Panc1 (cell line): Measurements from ENCODE around the gene PDE9A. TPM values are rescaled to one million over a fixed set of nuclear protein-coding genes. Genes with fewer than 3 reads are reported as not detected.

ENCODE experiments used
- ATAC-seq: fragments of 200-7000 bp; cut with Tn5 transposase; 2 replicates; pipeline ENCODE4 v1.9.1; 2020; ENCODE audit warnings: mild to moderate bottlenecking, moderate library complexity
- BruUV-seq: library from RNA; stranded (reverse); fragments of 400-500 nt; replicated peaks from 2 replicates; lab custom pipeline; 2021; lab: Mats Ljungman, UMichigan
- CTCF ChIA-PET: fragments of 300-600 bp; sonication (Branson Sonifier 250); formaldehyde crosslinking; loops from one replicate; lab custom pipeline; 2022; ENCODE audit warnings: antibody characterized with exemption; lab: Charles Lee
- POLR2A ChIA-PET: fragments of 300-600 bp; sonication (Branson Sonifier 250); formaldehyde crosslinking; loops from one replicate; lab custom pipeline; 2022; ENCODE audit warnings: antibody characterized with exemption; lab: Charles Lee
- DNase-seq: peaks from one replicate; pipeline ENCODE4 v3.0.0-alpha.2; 2010; ENCODE audit warnings: low read depth, low spot score
- H3K27ac ChIP-seq: 2 replicates; pipeline ENCODE4 v1.5.1; 2011; ENCODE audit warnings: mild to moderate bottlenecking, low read length, inconsistent platforms
- H3K27me3 ChIP-seq: fragments of 200-500 bp; sonication (Bioruptor generic); 2 replicates; pipeline ENCODE4 v1.6.0; 2014; ENCODE audit warnings: low read length, inconsistent platforms; ENCODE audit not compliant: control insufficient read depth, insufficient read depth
- H3K36me3 ChIP-seq: fragments of 200-500 bp; sonication (Bioruptor generic); 2 replicates; pipeline ENCODE4 v1.5.1; 2014; ENCODE audit warnings: inconsistent platforms, mild to moderate bottlenecking, low read length, moderate library complexity; ENCODE audit not compliant: control insufficient read depth, insufficient read depth
- H3K4me1 ChIP-seq: 2 replicates; pipeline ENCODE4 v1.5.1; 2011; ENCODE audit warnings: inconsistent platforms, mild to moderate bottlenecking, low read length, moderate library complexity; ENCODE audit not compliant: control insufficient read depth, insufficient read depth
- H3K4me3 ChIP-seq, 2 experiments: 2 replicates each; pipeline ENCODE4 v1.5.1; 2011 to 2012; ENCODE audit warnings: low read depth in 2 of 2, low read length in 2 of 2, mild to moderate bottlenecking in 2 of 2, inconsistent platforms in 1 of 2, moderate library complexity in 1 of 2
- H3K9me3 ChIP-seq: fragments of 200-500 bp; sonication (Bioruptor generic); 2 replicates; pipeline ENCODE4 v1.5.1; 2014; ENCODE audit warnings: low read depth, mild to moderate bottlenecking, inconsistent platforms, low read length, moderate library complexity; ENCODE audit not compliant: control insufficient read depth, insufficient read depth
- CTCF ChIP-seq: fragments of 450-650 bp; IDR thresholded peaks from 2 replicates; pipeline ENCODE4 v1.5.1; 2017; ENCODE audit warnings: mild to moderate bottlenecking
- POLR2AphosphoS5 ChIP-seq: IDR thresholded peaks from 2 replicates; pipeline ENCODE4 v1.6.1; 2012; ENCODE audit warnings: mild to moderate bottlenecking, low read depth, low read length, moderate library complexity
- REST ChIP-seq, 2 experiments: IDR thresholded peaks; 2 replicates each; pipeline ENCODE4 v1.6.1; 2011 to 2012; ENCODE audit warnings: low read depth in 2 of 2, control low read depth in 1 of 2, low read length in 1 of 2, mild to moderate bottlenecking in 1 of 2, moderate library complexity in 1 of 2; ENCODE audit not compliant: insufficient read depth in 1 of 2
- SIN3A ChIP-seq: IDR thresholded peaks from 2 replicates; pipeline ENCODE4 v1.6.1; 2012; ENCODE audit warnings: low read depth, mild to moderate bottlenecking, low read length, moderate library complexity, borderline replicate concordance; ENCODE audit not compliant: insufficient read depth
- TCF7L2 ChIP-seq: IDR thresholded peaks from 2 replicates; pipeline ENCODE4 v1.6.1; 2011; ENCODE audit warnings: mild to moderate bottlenecking, low read depth, low read length, inconsistent platforms
- in situ Hi-C: cut with HindIII; loops from 2 replicates; pipeline ENCODE4 v1.10.0; 2016; ENCODE audit warnings: low sequenced_read_pairs, low pct_unique_long_range_greater_than_20kb
- intact Hi-C: fragments of 100-400 bp; cut with micrococcal nuclease; formaldehyde crosslinking; loops from one replicate; pipeline ENCODE4 v1.10.0; 2022; ENCODE audit not compliant: unreplicated experiment
- total RNA-seq: library from RNA; stranded (reverse); gene quantifications from one replicate; pipeline ENCODE4 v1.2.1, GENCODE V29; 2021; ENCODE audit not compliant: unreplicated experiment

Gene PDE9A
- total RNA-seq, 1 experiment from 2014 or later = 0.72 TPM

- TF ChIP-seq SIN3A (no peak), CTCF (no peak), TCF7L2 (no peak), POLR2AphosphoS5 (no peak), REST (IDR thresholded peaks at IDR 0.05; ENCODE audit: insufficient read depth in 1 of 2, low read depth in 2 of 2, low read length in 1 of 2) (no peak)
- CTCF ChIA-PET = no interaction called here
- in situ Hi-C loops = no loop called here
- no peaks in the 10 kb centered on the region for H3K27me3 ChIP-seq
- ATAC-seq (no peak), DNase-seq (no peak)
- no peaks in the 10 kb centered on the region for H3K36me3 ChIP-seq
- POLR2A ChIA-PET = no interaction called here
- no peaks in the 10 kb centered on the region for H3K4me1 ChIP-seq
- H3K4me3 ChIP-seq = no peak overlapping the region
- H3K27ac ChIP-seq = no peak overlapping the region
- BruUV-seq = no TSS peak
- intact Hi-C loops = no loop called here
- no peaks in the 10 kb centered on the region for H3K9me3 ChIP-seq
These were observed 16.8 kb downstream of the PDE9A start for GRCh38 chr21:42670058-42670880.

- BruUV-seq = no TSS peak
- Histone ChIP-seq H3K27ac (no peak overlapping the region), H3K9me3 (no peaks in the 10 kb centered on the region), H3K36me3 (no peaks in the 10 kb centered on the region), H3K4me1 (no peaks in the 10 kb centered on the region), H3K27me3 (no peaks in the 10 kb centered on the region), H3K4me3 (no peak overlapping the region)
- TF ChIP-seq SIN3A (no peak), CTCF (no peak), TCF7L2 (no peak), REST (IDR thresholded peaks at IDR 0.05; ENCODE audit: insufficient read depth in 1 of 2, low read depth in 2 of 2, low read length in 1 of 2) (no peak), POLR2AphosphoS5 (no peak)
- POLR2A ChIA-PET = interaction anchor here (0.6 kb wide), 1 partner anchor 34 kb away, joined by 7 read pairs; no protein-coding TSS in a partner anchor
- ATAC-seq (no peak), DNase-seq (no peak)
- CTCF ChIA-PET = no interaction called here
- in situ Hi-C loops = no loop called here
- intact Hi-C loops = no loop called here
These were observed 17.5 kb downstream of the PDE9A start for GRCh38 chr21:42670884-42671283.
